Suppressor macrophage (primary cell): Measurements from ENCODE around the gene KIF2C.
"Not testable (repeated sequence)": the region's sequence is repeated elsewhere in the genome, so short reads cannot be mapped to it uniquely, and the experiment has no call there.

Experiments
- DNase-seq, 4 experiments: peaks; one replicate each; pipeline ENCODE4 v3.0.0-alpha.2; 2020 to 2022

KIF2C gene

DNA sequence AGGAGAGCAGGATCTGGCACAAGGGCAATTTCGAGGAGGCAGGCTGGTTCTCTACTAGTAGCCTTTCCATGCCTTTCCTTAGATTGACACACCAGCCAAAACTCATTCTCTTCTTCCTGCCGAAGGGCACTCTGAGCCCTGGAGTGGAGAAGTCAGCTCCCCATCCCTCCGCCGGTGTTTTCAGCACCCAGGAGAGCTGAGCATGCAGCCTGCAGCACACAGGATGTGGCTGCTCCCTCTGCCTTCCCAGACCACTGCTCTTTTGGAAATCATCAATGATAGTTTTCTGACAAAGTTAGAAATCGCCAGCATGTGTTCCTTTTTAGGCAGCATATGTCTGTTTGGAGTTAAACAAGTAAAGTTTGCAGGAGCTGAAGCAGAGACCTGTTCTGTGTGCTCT lies 20.3 kb upstream of the KIF2C start:
- no peak for DNase-seq

DNA sequence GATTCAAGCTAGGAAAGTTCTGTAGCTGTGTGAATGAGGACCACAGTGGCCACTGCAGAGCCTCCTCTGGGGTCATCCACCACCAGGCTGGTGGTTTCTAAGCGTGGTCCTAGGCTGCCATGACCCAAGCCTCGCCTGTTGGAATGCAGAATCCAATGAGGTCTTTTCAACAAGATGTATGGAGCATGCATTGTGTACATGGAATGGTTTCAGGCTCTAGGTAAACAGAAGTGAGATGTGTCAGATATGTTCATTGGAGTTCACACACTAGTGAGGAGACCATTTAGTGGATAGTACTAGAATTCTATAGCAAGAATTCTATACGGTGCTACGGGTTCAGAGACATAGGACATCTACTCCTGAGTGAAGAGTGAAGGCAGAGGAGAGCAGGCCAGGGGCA lies 19.4 kb upstream of the KIF2C start:
- no peak for DNase-seq

DNA sequence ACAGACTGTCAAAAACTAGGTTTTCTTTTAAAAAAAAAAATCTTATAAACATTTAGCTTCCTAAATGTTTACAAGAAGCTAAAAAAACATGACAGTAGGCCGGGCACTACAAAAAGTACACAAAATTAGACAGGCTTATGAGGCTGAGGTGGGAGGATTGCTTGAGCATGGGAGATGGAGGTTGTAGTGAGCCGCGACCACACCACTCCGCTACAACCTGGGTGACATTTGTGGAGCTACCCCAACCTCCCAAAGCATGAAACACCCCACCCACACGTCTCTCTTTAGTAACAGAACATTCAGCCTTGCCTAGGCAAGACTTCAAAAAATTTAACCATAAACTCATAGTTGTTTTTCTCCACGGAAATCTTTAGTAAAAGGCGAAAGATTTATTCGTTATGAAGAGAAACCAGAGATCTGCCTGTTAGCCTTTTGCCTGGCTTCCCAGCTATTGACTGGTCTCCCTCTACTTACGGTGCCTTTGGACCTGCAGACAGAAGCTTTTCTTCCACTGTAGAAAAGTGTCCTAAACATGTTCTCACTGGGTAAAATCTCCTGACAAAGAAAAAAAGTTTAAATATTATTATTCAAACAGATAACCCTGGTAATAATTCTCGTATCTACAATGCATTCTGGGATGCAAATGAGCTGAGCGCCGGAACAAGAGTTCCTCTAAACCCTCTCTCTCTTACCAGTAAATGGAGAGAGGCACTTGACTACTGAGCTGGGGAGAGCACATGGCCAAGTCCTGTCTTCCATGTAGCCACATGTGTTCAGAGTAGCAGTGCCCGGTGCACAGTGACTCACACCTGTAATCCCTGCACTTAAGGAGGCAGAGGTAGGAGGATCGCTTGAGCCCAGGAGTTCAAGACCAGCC lies 17.9 kb upstream of the KIF2C start:
- peak; percentile 93 to 99 (median 96) for DNase-seq

DNA sequence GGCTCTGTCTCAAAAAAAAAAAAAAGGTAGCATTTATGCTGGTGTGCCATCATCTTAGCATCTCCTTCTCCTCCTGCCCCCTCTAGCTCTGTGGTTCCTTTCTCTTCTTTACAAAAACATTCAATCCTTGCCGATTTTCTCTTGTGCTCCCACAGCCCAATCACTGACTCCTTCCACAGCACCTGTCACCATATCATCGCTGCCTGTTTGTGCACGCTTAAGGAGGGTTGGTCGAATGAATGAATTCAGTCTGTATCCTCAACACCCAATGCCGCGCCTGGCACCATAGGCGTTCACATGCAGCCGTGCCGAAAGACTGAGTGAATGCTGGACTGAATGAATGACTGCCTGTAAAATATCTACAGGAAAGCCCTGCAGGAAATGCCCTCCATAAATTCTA lies 16.6 kb upstream of the KIF2C start:
- no peak for DNase-seq

DNA sequence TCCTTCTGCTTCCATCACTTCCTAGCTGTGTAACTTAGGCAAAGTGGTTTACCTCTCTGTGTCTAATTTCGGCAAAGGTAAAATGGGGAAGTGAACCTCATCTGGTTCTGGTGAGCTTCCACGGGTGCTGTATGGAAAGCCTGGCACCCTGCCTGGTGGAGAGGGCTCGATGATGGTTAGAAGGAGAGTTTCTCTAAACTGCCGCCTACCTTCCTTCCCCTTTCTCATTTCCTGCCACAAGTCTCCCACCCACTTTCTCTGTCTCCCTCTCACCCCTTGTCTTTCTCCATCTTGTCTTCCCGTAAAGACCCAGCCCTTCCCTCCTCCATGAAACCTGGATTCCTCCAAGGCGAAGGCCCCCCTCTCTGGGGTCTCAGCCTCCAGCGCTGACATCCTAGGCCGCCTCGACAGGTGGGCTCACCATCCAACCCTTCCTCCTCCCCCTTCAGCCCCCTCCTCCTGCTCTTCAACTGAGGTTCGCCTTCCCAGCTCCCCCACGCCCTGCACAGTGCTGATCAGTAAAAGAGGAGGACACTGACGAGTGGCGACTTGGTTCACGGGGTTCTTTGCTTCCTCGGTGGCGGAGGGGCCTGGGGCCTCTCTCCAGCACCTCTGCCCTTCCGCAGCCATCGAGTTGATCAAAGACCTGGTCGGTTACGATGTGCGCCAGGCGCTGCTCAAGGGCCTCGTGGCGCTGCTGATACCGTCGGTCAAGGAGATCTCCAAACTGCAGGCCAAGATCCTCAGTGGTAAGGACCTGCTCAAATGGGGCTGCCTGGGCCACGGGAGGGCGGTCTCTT lies 15.9 kb upstream of the KIF2C start:
- peak; percentile 79 to 89 (median 86) for DNase-seq

DNA sequence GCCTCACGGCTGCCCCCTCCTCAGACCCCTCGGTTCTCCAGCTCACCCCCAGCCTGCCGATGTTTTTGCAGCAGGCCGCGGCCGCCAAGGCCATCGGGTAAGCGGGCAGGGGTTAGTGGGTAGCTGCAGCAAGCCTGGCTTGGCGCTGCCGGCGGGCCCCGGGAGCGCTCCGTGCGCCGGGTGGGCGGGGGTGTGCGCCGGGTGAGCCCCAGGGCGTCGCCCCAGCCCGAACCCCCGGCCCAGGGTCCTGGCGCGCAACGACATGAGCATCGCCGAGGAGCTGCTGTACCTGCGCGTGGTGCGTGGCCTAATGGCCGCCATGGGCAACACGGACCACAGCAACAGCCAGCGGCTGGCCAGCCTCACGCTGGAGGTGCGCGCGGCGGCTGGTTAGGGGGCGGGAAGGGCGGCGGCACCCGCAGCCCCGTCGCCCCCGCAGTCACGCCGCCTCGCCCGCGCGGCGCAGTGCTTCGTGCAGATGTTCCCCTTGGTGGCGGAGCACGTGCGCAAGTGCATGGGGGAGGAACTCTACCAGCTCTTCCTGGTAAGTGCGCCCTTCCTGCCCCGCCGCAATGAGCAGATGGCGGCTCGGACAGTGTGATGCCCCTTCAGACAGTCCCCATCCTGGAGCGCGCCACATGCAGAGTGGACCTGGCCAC lies 15.2 kb upstream of the KIF2C start:
- peak in 2 of 4 experiments; percentile 18 to 35 for DNase-seq

DNA sequence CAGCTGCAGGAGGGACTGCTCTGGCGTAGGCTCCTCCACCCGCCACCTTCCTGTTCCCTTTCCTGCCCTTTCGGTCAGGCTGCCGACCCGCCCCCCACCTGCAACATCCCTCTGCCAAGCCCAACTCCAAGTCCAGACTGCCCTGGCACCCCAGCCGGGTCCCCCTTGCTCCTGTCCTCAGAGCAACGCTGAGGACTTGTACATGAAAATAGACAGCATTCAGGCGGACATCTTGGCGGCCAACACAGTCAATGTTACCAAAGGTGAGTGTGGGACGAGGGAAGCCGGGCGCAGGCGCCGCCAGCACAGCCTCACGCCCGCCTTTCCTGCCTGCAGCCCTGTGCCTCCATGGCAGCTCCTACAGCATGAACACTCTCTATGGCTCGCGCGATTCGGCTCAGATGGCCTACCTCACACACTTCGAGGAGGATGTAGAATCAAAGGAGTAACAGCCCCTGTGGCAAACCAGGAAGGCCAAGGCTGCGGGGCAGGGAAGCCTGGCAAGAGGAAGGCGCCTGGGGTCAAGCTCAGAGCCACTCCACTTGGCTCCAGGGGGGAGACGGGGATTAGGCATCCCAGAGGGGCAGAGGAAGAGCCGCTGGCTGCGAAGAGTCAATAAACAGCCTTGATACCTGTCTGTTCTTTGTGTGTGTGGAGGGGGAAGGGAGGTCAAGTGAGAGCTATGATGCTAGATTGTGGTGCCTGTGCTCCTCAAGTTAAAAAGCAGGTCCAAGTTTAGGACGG lies 14.5 kb upstream of the KIF2C start:
- no peak for DNase-seq

DNA sequence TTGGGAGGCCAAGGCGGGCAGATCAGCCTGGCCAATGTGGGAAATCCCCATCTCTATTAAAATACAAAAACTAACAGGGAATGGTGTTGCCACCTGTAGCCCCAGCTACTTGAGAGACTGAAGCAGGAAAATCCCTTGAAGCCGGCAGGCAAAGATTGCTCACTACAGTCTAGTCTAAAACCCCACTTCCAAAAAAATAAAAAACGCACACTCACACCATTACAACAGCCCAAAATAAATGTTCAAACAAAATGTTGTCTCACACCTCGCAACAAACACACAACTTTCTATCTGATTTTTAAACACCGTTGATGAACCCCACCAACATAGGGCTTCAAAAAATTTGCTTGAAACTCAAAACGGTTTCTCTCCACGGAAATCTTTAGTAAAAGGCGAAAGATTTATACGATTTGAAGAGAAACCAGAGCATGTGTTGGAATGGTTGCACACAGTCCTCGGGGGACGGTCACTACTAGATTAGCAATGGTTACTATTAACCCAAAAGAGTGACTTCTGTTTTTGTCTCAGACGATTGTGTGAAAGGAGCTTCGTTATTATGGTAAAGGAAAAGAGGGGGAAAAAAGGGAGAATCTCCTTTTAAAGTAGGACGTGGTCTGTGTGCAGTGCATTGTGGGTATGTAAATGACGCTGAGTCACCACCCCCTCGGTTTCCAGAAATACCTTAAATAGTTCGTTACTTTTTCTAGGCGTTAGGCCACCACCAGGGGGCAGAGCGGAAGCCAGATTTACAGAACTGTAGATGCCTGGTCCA lies 8.7 kb upstream of the KIF2C start, which contains the start of gene RNU5D-1:
Gene RNU5D-1, minus strand, starts transcription at position 430 of the 772 bp plus-strand sequence.
- DNase-seq, result peak; percentile 98 to 99 (median 98)

DNA sequence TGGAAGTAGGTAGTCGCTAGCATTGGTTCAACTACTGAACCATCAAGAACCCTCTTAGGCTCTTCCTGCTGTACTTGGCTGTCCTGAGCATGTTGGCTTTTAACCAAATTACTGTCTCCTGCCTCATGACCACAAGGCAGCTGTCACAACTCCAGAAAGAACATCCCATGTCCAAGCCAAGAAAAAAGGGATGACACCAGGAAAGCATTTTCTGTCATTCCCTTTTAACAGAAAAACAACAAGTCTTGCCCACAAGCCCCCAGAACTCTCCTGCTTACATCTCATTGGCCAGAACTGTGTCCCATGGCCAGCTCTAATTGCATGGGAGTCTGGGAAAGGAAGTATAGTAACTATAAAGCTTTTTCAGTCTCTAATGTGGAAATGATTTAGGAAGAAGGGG lies 6.3 kb upstream of the KIF2C start:
- no peak for DNase-seq

DNA sequence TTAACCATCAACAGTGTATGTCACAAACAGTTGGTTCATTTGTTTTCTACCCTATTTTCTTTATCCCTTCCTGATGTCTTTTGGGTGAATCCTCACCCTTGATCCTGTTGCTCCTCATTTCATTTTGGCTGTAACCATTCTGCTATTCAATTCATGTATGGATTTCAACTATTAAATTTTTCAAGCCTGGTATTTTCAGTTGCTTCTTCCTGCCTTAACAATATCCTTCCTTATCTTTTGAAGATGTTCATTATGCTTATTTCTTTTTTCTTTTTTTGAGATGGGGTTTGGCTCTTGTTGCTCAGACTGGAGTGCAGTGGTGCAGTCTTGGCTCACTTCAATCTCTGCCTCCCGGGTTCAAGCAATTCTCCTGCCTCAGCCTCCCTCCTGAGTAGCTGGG lies 5.9 kb upstream of the KIF2C start:
- DNase-seq, result no peak

DNA sequence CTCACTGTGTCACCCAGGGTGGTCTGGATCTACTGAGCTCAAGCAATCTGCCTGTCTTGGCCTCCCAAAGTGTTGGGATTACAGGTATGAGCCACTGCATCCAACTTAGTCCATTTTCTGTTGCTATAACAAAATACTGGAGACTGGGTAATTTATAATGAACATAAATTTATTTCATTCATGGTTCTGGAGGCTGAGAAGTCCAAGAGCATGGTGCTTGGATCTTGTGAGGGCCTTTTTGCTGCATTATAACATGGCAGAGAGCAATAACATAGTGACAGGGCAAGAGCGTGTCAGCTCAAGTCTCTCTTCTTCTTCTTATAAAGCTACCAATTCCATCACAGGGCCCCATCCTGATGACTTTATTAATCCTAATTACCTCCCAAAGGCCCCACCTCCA lies 3.6 kb upstream of the KIF2C start:
- DNase-seq, result no peak

DNA sequence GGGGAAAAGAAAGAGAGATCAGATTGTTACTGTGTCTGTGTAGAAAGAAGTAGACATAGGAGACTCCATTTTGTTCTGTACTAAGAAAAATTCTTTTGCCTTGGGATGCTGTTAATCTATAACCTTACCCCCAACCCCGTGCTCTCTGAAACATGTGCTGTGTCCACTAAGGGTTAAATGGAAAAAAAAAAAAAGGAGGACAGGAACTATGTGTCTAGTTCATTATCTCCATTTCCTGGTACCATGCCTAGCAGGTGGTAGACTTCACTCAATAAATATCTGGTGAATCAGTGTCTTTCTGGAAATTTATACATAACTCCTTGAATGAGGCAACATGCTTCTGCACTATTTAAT lies 707 bp upstream of the KIF2C start:
- not testable (repeated sequence) for DNase-seq

DNA sequence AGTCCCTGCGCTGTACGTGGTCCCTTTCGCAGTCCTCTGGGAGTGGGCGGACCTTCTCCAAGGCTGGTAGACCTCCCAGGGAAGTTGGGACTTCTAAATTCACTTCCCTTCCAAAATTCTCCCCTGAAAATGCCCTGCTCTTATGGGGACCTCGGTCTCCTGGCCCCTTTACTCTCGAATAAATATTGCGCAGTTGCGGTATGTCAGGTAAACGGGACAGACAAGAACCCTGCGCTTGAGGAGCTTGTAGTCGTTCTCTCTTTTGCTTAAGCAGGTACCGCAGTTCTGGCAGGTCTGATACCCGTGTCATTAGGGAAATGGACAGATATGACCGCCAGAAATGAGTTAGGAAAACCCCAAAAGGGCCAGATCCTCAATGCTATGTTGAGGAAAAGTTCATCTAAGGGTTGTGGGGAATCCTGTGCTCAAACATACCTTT lies 561 bp downstream of the KIF2C start:
- peak in 2 of 4 experiments; percentile 16 to 41 for DNase-seq

DNA sequence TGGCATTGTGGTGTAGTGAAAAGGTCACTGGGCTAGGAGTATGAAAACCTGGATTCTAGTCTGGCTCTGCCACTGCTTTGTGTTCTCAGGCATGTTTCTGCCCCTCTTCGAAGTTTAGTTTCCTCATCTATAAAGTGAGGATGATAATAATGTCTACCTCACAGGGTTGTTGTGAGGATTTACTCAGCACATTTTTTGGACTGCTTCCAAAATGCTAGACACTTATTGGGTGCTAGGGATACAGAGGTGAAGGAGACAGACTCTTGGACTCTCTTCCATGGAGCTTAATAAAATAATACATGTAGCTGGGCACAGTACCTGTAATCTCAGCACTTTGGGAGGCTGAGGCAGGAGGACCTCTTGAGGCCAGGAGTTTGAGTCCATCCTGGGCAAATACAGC lies 3.6 kb downstream of the KIF2C start:
- DNase-seq, result no peak

DNA sequence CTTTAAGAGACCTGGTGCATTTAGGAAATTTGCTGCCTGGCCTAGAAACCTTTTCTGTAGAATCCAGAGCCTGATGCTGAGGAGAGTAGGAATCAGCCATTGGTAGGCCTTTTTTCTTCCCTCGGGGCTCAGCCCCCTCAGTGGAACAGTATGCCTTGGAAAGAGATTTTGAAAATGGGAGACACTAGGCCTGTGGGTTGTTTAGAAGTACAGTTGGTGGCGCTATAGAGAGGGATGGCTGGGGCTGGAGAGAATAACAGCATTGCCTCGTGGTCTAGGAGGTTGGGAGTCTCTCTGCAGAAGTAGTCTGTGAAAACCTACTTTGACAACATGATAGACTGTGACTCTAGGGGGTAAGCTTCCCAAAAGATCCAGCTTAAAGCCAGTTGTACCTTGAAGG lies 8.2 kb downstream of the KIF2C start:
- no peak for DNase-seq

DNA sequence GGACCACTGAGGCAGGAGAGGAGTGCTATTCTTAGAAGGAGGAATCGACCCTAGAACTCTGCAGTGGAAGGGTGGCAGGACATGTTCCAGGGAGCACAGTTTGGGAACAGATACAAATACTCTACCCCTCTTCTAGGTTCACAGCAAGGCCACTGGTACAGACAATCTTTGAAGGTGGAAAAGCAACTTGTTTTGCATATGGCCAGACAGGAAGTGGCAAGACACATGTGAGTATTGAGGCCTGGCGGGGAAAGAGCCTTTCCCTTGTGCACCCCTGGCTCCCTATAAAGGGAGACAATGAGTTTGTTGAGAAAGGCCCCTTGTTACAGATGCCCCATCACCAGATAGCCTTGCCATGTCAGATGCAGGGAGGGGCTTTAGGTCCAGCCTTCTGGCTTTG lies 17.8 kb downstream of the KIF2C start:
- DNase-seq, result no peak

DNA sequence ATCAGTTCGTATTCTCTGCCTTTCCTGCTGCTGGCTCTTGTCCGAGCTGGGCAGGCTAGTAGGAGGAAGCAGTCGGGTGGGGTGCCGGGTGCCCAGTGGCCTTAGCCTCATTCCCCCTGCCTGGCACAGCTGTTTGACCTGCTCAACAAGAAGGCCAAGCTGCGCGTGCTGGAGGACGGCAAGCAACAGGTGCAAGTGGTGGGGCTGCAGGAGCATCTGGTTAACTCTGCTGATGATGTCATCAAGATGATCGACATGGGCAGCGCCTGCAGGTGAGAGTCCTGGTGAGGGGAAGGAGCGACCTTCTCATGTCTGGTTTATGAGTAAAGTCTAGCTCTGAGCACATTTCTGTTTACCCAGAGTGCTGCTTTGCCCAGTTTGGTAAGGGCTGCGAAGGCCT lies 19.4 kb downstream of the KIF2C start:
- DNase-seq, result no peak

DNA sequence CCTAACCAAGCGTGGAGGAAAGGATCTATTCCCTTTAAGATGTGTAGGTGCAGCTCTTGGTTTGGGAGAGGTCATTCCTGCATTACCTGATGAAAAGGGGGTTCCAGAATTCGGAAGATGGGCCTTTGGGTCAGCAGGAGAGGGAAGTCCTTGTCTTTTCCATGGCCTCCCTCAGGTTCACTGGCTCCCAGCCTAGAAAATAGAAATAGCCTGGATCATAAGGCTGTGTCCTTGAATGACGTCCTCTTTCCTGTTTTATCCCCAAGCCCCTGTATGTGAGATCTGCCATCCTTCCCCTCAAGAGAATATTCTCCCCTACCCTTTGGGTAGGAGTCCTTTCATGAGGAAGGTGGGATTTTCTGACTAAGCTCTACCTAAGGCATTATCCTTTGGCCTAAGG lies 21.2 kb downstream of the KIF2C start:
- no peak for DNase-seq

DNA sequence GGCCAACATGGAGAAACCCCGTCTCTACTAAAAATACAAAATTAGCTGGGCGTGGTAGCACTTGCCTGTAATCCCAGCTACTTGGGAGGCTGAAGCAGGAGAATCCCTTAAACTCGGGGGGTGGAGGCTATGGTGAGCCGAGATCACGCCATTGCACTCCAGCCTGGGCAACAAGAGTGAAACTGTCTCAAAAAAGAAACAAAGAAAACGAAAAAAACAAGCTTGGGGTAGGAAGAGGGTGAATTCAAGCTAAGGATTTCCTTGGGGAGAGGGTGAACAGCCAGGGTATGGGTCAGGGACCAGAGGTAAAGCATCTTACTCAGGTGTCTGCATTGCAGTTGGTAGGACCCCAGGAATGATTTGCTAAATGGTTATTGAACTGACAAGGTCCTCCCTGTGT lies 26.8 kb downstream of the KIF2C start:
- not testable (repeated sequence) for DNase-seq

DNA sequence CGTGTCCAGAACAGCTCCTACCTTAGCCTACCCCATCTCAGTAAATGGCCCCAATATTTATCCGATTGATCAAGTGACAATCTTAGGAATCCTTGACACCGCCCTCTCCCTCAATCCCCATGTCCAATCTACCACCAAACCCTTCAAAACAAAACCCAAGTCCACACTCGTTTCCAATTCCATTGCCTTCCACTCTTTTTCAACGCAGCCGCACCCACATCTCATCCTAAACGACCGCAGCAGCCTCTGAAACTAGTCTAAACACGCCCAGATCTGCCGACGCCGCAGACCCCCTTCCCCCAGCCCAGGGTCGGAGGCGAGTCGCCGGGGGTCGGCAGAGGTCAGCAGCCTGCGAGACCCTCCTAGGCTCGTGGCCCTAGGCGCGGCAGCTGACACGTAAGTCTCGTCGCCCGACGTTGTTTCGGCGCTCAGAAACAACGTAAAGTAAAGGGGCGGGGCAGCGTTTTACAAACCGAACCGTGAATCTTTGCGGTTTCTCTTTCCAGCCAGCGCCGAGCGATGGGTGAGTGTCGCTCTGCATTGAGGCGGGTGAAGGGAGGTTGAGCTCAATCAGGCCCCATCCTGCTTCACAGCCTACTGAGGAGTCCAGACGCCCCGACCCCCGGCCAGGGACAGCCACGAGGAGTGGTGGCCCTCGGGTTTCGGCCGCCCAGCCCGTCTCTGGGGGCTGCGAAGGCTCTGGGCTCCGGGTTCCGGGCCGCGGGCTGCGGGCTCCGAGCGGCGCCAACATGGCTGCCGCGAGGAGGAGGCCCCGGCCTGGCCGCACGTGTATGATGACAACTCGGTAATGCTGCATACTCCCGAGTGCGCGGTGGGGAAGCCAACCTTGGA lies 35.7 kb downstream of the KIF2C start, which contains the start of gene RPS8:
Gene RPS8, plus strand, starts transcription at position 463 of the 852 bp plus-strand sequence. Its CDS starts 57 bp downstream, at position 520.
- DNase-seq, result peak; percentile 96 to 97 (median 96)
